PC-9 (cell line): ENCODE results near the gene TRAF4. TPM values are rescaled to one million over a fixed set of nuclear protein-coding genes. Genes with fewer than 3 reads are reported as not detected.

Experiments
- BruUV-seq: library from RNA; stranded (reverse); fragments of 400-500 nt; replicated peaks from 2 replicates; lab custom pipeline; 2021; lab: Mats Ljungman, UMichigan
- CTCF ChIA-PET: fragments of 300-600 bp; sonication (Branson Sonifier 250); formaldehyde crosslinking; loops from one replicate; lab custom pipeline; 2022; ENCODE audit warnings: antibody characterized with exemption; lab: Charles Lee
- POLR2A ChIA-PET: fragments of 300-600 bp; sonication (Branson Sonifier 250); formaldehyde crosslinking; loops from one replicate; lab custom pipeline; 2022; ENCODE audit warnings: antibody characterized with exemption; ENCODE audit not compliant: unreplicated experiment; lab: Charles Lee
- DNase-seq, 2 experiments: peaks; one replicate each; pipeline versions ENCODE4 v3.0.0 to v3.0.0-alpha.2; 2015 to 2022; ENCODE audit warnings: mixed read lengths in 1 of 2
- H2AFZ ChIP-seq: fragments of 200-600 bp; sonication (generic); 2 replicates; pipeline ENCODE4 v1.8.1; 2017; ENCODE audit warnings: antibody characterized with exemption
- H3F3A ChIP-seq: fragments of 200-600 bp; sonication (generic); 2 replicates; pipeline ENCODE4 v1.8.1; 2017; ENCODE audit warnings: antibody characterized with exemption, mild to moderate bottlenecking, low read depth; ENCODE audit not compliant: insufficient read depth
- H3K27ac ChIP-seq: fragments of 200-600 bp; sonication (generic); 2 replicates; pipeline ENCODE4 v1.6.1; 2016; ENCODE audit warnings: mixed run types
- H3K27me3 ChIP-seq: fragments of 200-600 bp; sonication (generic); 2 replicates; pipeline ENCODE4 v1.6.1; 2016; ENCODE audit warnings: low read depth, mixed run types; ENCODE audit not compliant: insufficient read depth
- H3K36me3 ChIP-seq: fragments of 200-600 bp; sonication (generic); 2 replicates; pipeline ENCODE4 v1.6.1; 2016; ENCODE audit warnings: low read depth, mixed run types
- H3K4me1 ChIP-seq: fragments of 200-600 bp; sonication (generic); replicated peaks from 2 replicates; pipeline ENCODE4 v1.6.1; 2016; ENCODE audit warnings: mixed run types; ENCODE audit not compliant: insufficient read depth
- H3K4me2 ChIP-seq: fragments of 200-600 bp; sonication (generic); 2 replicates; pipeline ENCODE4 v1.6.1; 2017; ENCODE audit warnings: mixed run types
- H3K4me3 ChIP-seq: fragments of 200-600 bp; sonication (generic); 2 replicates; pipeline ENCODE4 v1.6.1; 2016; ENCODE audit warnings: mixed run types
- H3K79me2 ChIP-seq: fragments of 200-600 bp; sonication (generic); 2 replicates; pipeline ENCODE4 v1.6.1; 2017; ENCODE audit warnings: low read depth, mixed run types
- H3K9me2 ChIP-seq: fragments of 200-600 bp; sonication (generic); 2 replicates; pipeline ENCODE4 v1.8.1; 2017; ENCODE audit warnings: mild to moderate bottlenecking; ENCODE audit not compliant: insufficient read depth
- H3K9me3 ChIP-seq: fragments of 200-600 bp; sonication (generic); 2 replicates; pipeline ENCODE4 v1.8.1; 2016; ENCODE audit warnings: low read depth; ENCODE audit not compliant: insufficient read depth
- H4K20me1 ChIP-seq: fragments of 200-600 bp; sonication (generic); 2 replicates; pipeline ENCODE4 v1.8.1; 2017; ENCODE audit not compliant: insufficient read depth
- EZH2 ChIP-seq: fragments of 200-600 bp; sonication (generic); IDR thresholded peaks from 2 replicates; pipeline ENCODE4 v1.8.0; 2017; ENCODE audit warnings: antibody characterized with exemption, low read depth
- intact Hi-C: fragments of 100-400 bp; cut with micrococcal nuclease; formaldehyde crosslinking; loops from one replicate; pipeline ENCODE4 v1.10.0; 2022; ENCODE audit not compliant: unreplicated experiment
- total RNA-seq: library from RNA; stranded (reverse); gene quantifications from 2 replicates; pipeline ENCODE4 v1.2.3, GENCODE V29; 2021
- TF ChIP-seq, protein P1 (sequence below): fragments of 200-600 bp; sonication (generic); conservative IDR thresholded peaks from 2 replicates; pipeline ENCODE4 v1.6.1; 2017; ENCODE audit warnings: mixed run types, antibody characterized with exemption, mild to moderate bottlenecking, moderate library complexity

The TRAF4 gene
- total RNA-seq, 1 experiment from 2014 or later, result 159 TPM

DNA sequence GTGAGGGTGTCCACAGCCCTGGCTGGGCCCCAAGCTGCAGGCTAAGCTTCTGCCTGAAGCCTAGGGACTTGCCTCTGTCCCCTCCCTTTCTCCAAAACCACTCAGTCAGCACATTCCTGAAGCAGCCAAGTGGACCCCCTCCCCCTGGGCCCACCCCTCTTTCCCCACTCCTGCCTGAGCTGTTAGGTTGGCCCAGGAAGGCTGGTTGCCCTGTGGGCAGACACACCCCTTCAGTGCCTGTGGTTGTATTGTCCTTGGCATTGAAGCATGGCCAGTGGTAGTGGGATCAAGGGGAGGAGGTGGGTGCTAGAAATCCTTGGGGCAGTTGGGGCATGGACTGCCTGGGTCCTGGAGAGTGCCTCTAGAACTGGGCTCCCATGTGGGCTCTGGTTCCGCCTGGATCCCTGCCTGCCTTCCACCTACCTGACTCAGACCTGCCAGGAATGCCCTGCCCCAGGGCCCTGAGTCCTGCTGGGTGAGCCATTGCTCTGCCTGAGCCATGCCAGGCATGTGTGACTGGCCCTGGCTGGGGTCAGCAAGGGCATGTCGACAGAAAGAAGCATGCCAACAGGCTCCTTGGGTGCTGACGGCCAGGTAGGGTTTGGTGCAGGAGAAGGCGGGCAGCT, 2.1 kb downstream of the TRAF4 start:
- intact Hi-C loops, result loop anchor here (5.0 kb wide), 1 partner anchor 206 kb away; the partner anchor contains the start of gene PHF12
- DNase-seq, result peak; percentile 91 to 94
- peaks cover 62% of the 10 kb centered on the region for H3K79me2 ChIP-seq
- ChIA-PET CTCF (interaction anchor here (1.2 to 2.7 kb wide), 2 partner anchors 17 to 19 kb away, joined by 5 to 47 read pairs; partner anchors contain the start of genes NEK8 and TLCD1), POLR2A (interaction anchor here (0.6 to 1.2 kb wide), 5 partner anchors 17 to 151 kb away, joined by 4 to 17 read pairs (median 5); partner anchors contain the start of gene NEK8)
- peaks cover 28% of the 10 kb centered on the region for H3K36me3 ChIP-seq
- BruUV-seq, result no TSS peak
- peaks cover 60% of the 10 kb centered on the region for H3K4me1 ChIP-seq
- no peak overlapping the region for H2AFZ ChIP-seq
- peaks cover 83% of the 10 kb centered on the region for H3F3A ChIP-seq
- H3K27me3 ChIP-seq, result no peaks in the 10 kb centered on the region
- H4K20me1 ChIP-seq, result peaks cover 36% of the 10 kb centered on the region
- H3K4me2 ChIP-seq, result peak overlapping the region; percentile 90
- no peaks in the 10 kb centered on the region for H3K9me2 ChIP-seq
- TF ChIP-seq EZH2, result no peak
- TF ChIP-seq, protein P1, sequence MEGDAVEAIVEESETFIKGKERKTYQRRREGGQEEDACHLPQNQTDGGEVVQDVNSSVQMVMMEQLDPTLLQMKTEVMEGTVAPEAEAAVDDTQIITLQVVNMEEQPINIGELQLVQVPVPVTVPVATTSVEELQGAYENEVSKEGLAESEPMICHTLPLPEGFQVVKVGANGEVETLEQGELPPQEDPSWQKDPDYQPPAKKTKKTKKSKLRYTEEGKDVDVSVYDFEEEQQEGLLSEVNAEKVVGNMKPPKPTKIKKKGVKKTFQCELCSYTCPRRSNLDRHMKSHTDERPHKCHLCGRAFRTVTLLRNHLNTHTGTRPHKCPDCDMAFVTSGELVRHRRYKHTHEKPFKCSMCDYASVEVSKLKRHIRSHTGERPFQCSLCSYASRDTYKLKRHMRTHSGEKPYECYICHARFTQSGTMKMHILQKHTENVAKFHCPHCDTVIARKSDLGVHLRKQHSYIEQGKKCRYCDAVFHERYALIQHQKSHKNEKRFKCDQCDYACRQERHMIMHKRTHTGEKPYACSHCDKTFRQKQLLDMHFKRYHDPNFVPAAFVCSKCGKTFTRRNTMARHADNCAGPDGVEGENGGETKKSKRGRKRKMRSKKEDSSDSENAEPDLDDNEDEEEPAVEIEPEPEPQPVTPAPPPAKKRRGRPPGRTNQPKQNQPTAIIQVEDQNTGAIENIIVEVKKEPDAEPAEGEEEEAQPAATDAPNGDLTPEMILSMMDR, result no peak
- H3K27ac ChIP-seq, result peak overlapping the region; percentile 96
- peak overlapping the region; percentile 97 for H3K4me3 ChIP-seq
- H3K9me3 ChIP-seq, result no peaks in the 10 kb centered on the region

DNA sequence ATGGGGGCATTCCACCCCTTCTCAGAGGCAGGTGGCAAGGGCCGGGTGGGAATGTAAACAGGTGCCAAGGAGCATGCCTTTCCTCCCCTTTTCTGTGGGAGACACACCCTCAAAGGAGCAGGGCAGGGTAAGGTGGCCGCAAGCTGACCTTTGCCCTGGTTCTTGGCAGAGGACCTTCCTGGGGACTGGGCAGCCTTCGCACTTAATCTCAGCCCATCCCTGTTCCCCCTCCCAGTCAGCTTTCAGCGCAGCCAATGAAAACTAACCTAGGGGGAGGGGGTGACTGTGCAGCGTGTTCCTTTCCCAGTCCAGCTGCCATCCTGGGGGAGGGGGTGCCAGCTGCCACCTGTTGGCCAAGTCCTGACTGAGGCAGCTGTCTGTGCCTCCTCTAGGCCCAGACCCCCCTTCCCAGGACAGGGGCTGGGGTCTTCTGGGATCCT, 2.8 kb downstream of the TRAF4 start:
- Histone ChIP-seq H2AFZ (no peak overlapping the region), H3K9me3 (no peaks in the 10 kb centered on the region), H3K79me2 (peaks cover 64% of the 10 kb centered on the region), H3K9me2 (no peaks in the 10 kb centered on the region), H3K4me1 (peaks cover 56% of the 10 kb centered on the region), H3K4me2 (peak overlapping the region; percentile 90), H3K27ac (peak overlapping the region; percentile 96), H3K27me3 (no peaks in the 10 kb centered on the region), H3K4me3 (peak overlapping the region; percentile 97), H3F3A (peaks cover 88% of the 10 kb centered on the region), H4K20me1 (peaks cover 43% of the 10 kb centered on the region), H3K36me3 (peaks cover 29% of the 10 kb centered on the region)
- no TSS peak for BruUV-seq
- DNase-seq, result peak; percentile 93 to 95
- ChIA-PET POLR2A (interaction anchor here (0.5 to 1.3 kb wide), 7 partner anchors 18 to 535 kb away, joined by 3 to 33 read pairs (median 3); partner anchors contain the start of genes NEK8 and RPL23A), CTCF (interaction anchor here (1.2 to 2.7 kb wide), 2 partner anchors 18 to 20 kb away, joined by 5 to 47 read pairs; partner anchors contain the start of genes NEK8 and TLCD1)
- TF ChIP-seq EZH2, result no peak
- TF ChIP-seq, protein P1, result no peak
- intact Hi-C loops, result loop anchor here (5.0 kb wide), 1 partner anchor 206 kb away; the partner anchor contains the start of gene PHF12

- Histone ChIP-seq H3K27me3 (no peaks in the 10 kb centered on the region), H3K4me2 (peak overlapping the region; percentile 90), H3K4me1 (peaks cover 51% of the 10 kb centered on the region), H4K20me1 (peaks cover 47% of the 10 kb centered on the region), H3K4me3 (peak overlapping the region; percentile 97), H3K9me2 (no peaks in the 10 kb centered on the region), H3K79me2 (peaks cover 64% of the 10 kb centered on the region), H3K27ac (peak overlapping the region; percentile 96), H3K36me3 (peaks cover 29% of the 10 kb centered on the region), H3F3A (peaks cover 88% of the 10 kb centered on the region), H2AFZ (no peak overlapping the region), H3K9me3 (no peaks in the 10 kb centered on the region)
- POLR2A ChIA-PET, result interaction anchor here (0.5 to 1.3 kb wide), 5 partner anchors 19 to 534 kb away, joined by 3 to 33 read pairs (median 3); partner anchors contain the start of genes NEK8 and RPL23A
- BruUV-seq, result no TSS peak
- TF ChIP-seq, protein P1, result no peak
- no peak for TF ChIP-seq EZH2
- CTCF ChIA-PET, result interaction anchor here (1.2 to 2.7 kb wide), 2 partner anchors 18 to 20 kb away, joined by 5 to 47 read pairs; partner anchors contain the start of genes NEK8 and TLCD1
- intact Hi-C loops, result loop anchor here (5.0 kb wide), 1 partner anchor 205 kb away; the partner anchor contains the start of gene PHF12
- peak; percentile 88 for DNase-seq
These were observed 3.4 kb downstream of the TRAF4 start for GRCh38 chr17:28747051-28747691.
